Tibial artery (tissue), 4 donors: ENCODE measurements around the gene LRPPRC.

ENCODE experiments used
- DNase-seq, 2 donors: peaks; one replicate each; pipeline ENCODE4 v3.0.0-alpha.2; 2019
- H3K27ac ChIP-seq, 2 donors: fragments of 200-600 bp; sonication (generic) in 1 of 2; 1 replicate in 1 of 2; 2 replicates in 1 of 2; pipeline ENCODE4 v1.5.1; 2018 to 2019; ENCODE audit warnings: mild to moderate bottlenecking in 1 of 2
- H3K27me3 ChIP-seq, 2 donors: fragments of 200-600 bp; sonication (generic) in 1 of 2; one replicate each; pipeline versions ENCODE4 v1.5.1 to v1.6.0; 2016 to 2019
- H3K36me3 ChIP-seq, 3 donors: fragments of 200-600 bp; sonication (generic) in 2 of 3; one replicate each; pipeline ENCODE4 v1.5.1; 2016 to 2019; ENCODE audit warnings: mild to moderate bottlenecking in 2 of 3
- H3K4me1 ChIP-seq, 4 donors: fragments of 200-600 bp; sonication (generic) in 2 of 4; 1 replicate in 3 of 4; 2 replicates in 1 of 4; pipeline ENCODE4 v1.5.1; 2016 to 2019
- H3K4me3 ChIP-seq, 2 donors: fragments of 200-600 bp; sonication (generic) in 1 of 2; 1 replicate in 1 of 2; 2 replicates in 1 of 2; pipeline ENCODE4 v1.5.1; 2018 to 2019; ENCODE audit warnings: mild to moderate bottlenecking in 2 of 2
- H3K9me3 ChIP-seq, 3 donors: fragments of 200-600 bp; sonication (generic) in 1 of 3; one replicate each; pipeline ENCODE4 v1.5.1; 2016 to 2019
- intact Hi-C: fragments of 100-400 bp; cut with DNase I; formaldehyde crosslinking; loops from one replicate; pipeline ENCODE4 v1.15.0; 2023; ENCODE audit warnings: low total_unique reads
- TF ChIP-seq, protein P1 (sequence below), 2 experiments: fragments of 200-600 bp in 1 of 2; fragments of 450-650 bp in 1 of 2; IDR thresholded peaks; one replicate each; pipeline ENCODE4 v1.5.1; 2017 to 2019; ENCODE audit warnings: antibody characterized with exemption in 2 of 2, mild to moderate bottlenecking in 1 of 2, moderate library complexity in 1 of 2

Gene LRPPRC

GRCh38 chr2:43837033-43837432 lies 158.8 kb downstream of the LRPPRC start:
- no peak for DNase-seq
- no peaks in the 10 kb centered on the region for H3K9me3 ChIP-seq
- TF ChIP-seq, protein P1, sequence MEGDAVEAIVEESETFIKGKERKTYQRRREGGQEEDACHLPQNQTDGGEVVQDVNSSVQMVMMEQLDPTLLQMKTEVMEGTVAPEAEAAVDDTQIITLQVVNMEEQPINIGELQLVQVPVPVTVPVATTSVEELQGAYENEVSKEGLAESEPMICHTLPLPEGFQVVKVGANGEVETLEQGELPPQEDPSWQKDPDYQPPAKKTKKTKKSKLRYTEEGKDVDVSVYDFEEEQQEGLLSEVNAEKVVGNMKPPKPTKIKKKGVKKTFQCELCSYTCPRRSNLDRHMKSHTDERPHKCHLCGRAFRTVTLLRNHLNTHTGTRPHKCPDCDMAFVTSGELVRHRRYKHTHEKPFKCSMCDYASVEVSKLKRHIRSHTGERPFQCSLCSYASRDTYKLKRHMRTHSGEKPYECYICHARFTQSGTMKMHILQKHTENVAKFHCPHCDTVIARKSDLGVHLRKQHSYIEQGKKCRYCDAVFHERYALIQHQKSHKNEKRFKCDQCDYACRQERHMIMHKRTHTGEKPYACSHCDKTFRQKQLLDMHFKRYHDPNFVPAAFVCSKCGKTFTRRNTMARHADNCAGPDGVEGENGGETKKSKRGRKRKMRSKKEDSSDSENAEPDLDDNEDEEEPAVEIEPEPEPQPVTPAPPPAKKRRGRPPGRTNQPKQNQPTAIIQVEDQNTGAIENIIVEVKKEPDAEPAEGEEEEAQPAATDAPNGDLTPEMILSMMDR (IDR thresholded peaks at IDR 0.05), result no peak
- intact Hi-C loops, result no loop called here
- H3K27me3 ChIP-seq, result peaks cover 0 to 11% of the 10 kb centered on the region in 2 donors
- peaks cover 0 to under 1% (median 0%) of the 10 kb centered on the region in 4 donors for H3K4me1 ChIP-seq
- H3K27ac ChIP-seq, result no peak overlapping the region
- no peaks in the 10 kb centered on the region for H3K36me3 ChIP-seq
- H3K4me3 ChIP-seq, result no peak overlapping the region
